Skeletal muscle tissue (tissue), 4 donors: ENCODE data around the gene SPEF1. TPM values are rescaled to one million over a fixed set of nuclear protein-coding genes. Genes with fewer than 3 reads are reported as not detected.
A peak's percentile ranks its signal among the peaks of the same experiment; 100 is the strongest.

Source experiments
- H3K27ac ChIP-seq: one replicate; pipeline ENCODE4 v1.7.0; 2013; ENCODE audit warnings: mild to moderate bottlenecking, low read depth, low read length, inconsistent platforms
- H3K27me3 ChIP-seq, 3 donors: one replicate each; pipeline ENCODE4 v1.7.0; 2013; ENCODE audit warnings: low read length in 3 of 3; ENCODE audit not compliant: control insufficient read depth in 3 of 3, insufficient read depth in 3 of 3
- H3K36me3 ChIP-seq, 3 donors: one replicate each; pipeline ENCODE4 v1.7.0; 2013; ENCODE audit warnings: low read length in 3 of 3; ENCODE audit not compliant: control insufficient read depth in 3 of 3, insufficient read depth in 3 of 3
- H3K4me1 ChIP-seq, 3 donors: one replicate each; pipeline ENCODE4 v1.7.0; 2013; ENCODE audit warnings: low read length in 3 of 3, mild to moderate bottlenecking in 3 of 3; ENCODE audit not compliant: control insufficient read depth in 3 of 3, insufficient read depth in 3 of 3
- H3K4me3 ChIP-seq, 3 donors: one replicate each; pipeline ENCODE4 v1.7.0; 2013; ENCODE audit warnings: low read length in 3 of 3
- H3K9ac ChIP-seq, 3 donors: one replicate each; pipeline ENCODE4 v1.7.0; 2013; ENCODE audit warnings: low read length in 3 of 3, mild to moderate bottlenecking in 3 of 3, moderate library complexity in 2 of 3, low read depth in 1 of 3
- H3K9me3 ChIP-seq, 3 donors: one replicate each; pipeline ENCODE4 v1.7.0; 2013; ENCODE audit warnings: low read length in 3 of 3; ENCODE audit not compliant: control insufficient read depth in 3 of 3
- total RNA-seq: library from RNA; depleted of rRNA; stranded (reverse); fragments of >200 nt; gene quantifications from one replicate; pipeline ENCODE4 v1.2.3, GENCODE V29; 2014
- donor health status: Osteomylitis.

SPEF1 gene
- total RNA-seq, 1 donor from 2014 or later = not detected

GRCh38 chr20:3751675-3752385 lies 29.4 kb downstream of the SPEF1 start:
- peaks cover 0 to 13% (median 5%) of the 10 kb centered on the region in 3 donors for H3K4me1 ChIP-seq
- H3K27me3 ChIP-seq = peaks cover 13 to 37% (median 25%) of the 10 kb centered on the region in 3 donors
- no peak overlapping the region for H3K27ac ChIP-seq
- H3K9ac ChIP-seq = no peak overlapping the region
- no peaks in the 10 kb centered on the region for H3K9me3 ChIP-seq
- H3K4me3 ChIP-seq = peak overlapping the region in 2 of 3 donors; percentile 23 to 54
- H3K36me3 ChIP-seq = peaks cover 0 to 14% (median 13%) of the 10 kb centered on the region in 3 donors

- no peak overlapping the region for H3K27ac ChIP-seq
- H3K4me3 ChIP-seq = no peak overlapping the region
- H3K9me3 ChIP-seq = no peaks in the 10 kb centered on the region
- H3K4me1 ChIP-seq = peaks cover 0 to 13% (median 5%) of the 10 kb centered on the region in 3 donors
- no peak overlapping the region for H3K9ac ChIP-seq
- peaks cover 13 to 37% (median 28%) of the 10 kb centered on the region in 3 donors for H3K27me3 ChIP-seq
- peaks cover 0 to 14% (median 13%) of the 10 kb centered on the region in 3 donors for H3K36me3 ChIP-seq
These were observed 30.0 kb downstream of the SPEF1 start for GRCh38 chr20:3751305-3751674.

- no peak overlapping the region for H3K4me3 ChIP-seq
- no peaks in the 10 kb centered on the region for H3K9me3 ChIP-seq
- H3K4me1 ChIP-seq = peaks cover 0 to 13% (median 5%) of the 10 kb centered on the region in 3 donors
- H3K27ac ChIP-seq = no peak overlapping the region
- H3K36me3 ChIP-seq = peaks cover 0 to 18% (median 12%) of the 10 kb centered on the region in 3 donors
- no peak overlapping the region for H3K9ac ChIP-seq
- H3K27me3 ChIP-seq = peaks cover 17 to 37% (median 30%) of the 10 kb centered on the region in 3 donors
These were observed 31.3 kb downstream of the SPEF1 start for GRCh38 chr20:3749689-3750531.

GRCh38 chr20:3749087-3749688 lies 32.1 kb downstream of the SPEF1 start:
- peaks cover 0 to 16% (median 13%) of the 10 kb centered on the region in 3 donors for H3K36me3 ChIP-seq
- H3K9me3 ChIP-seq = no peaks in the 10 kb centered on the region
- no peak overlapping the region for H3K9ac ChIP-seq
- peaks cover 0 to 13% (median 6%) of the 10 kb centered on the region in 3 donors for H3K4me1 ChIP-seq
- peaks cover 19 to 37% (median 30%) of the 10 kb centered on the region in 3 donors for H3K27me3 ChIP-seq
- no peak overlapping the region for H3K27ac ChIP-seq
- no peak overlapping the region for H3K4me3 ChIP-seq

GRCh38 chr20:3748073-3748472 lies 33.2 kb downstream of the SPEF1 start:
- Histone ChIP-seq H3K27me3 (peaks cover 23 to 37% (median 30%) of the 10 kb centered on the region in 3 donors), H3K36me3 (peaks cover 0 to 17% (median 16%) of the 10 kb centered on the region in 3 donors)

GRCh38 chr20:3747471-3747870 lies 33.8 kb downstream of the SPEF1 start:
- Histone ChIP-seq H3K4me3 (no peak overlapping the region), H3K9ac (no peak overlapping the region), H3K9me3 (no peaks in the 10 kb centered on the region), H3K27ac (no peak overlapping the region), H3K4me1 (peaks cover 0 to 11% (median 4%) of the 10 kb centered on the region in 3 donors), H3K36me3 (peaks cover 0 to 17% (median 16%) of the 10 kb centered on the region in 3 donors), H3K27me3 (peaks cover 23 to 37% (median 30%) of the 10 kb centered on the region in 3 donors)

More at GRCh38 chr20:3748073-3748472, 33.2 kb downstream of the SPEF1 start:
- Histone ChIP-seq H3K4me1 (peaks cover 0 to 13% (median 4%) of the 10 kb centered on the region in 3 donors), H3K9me3 (no peaks in the 10 kb centered on the region), H3K4me3 (no peak overlapping the region), H3K9ac (no peak overlapping the region), H3K27ac (no peak overlapping the region)

GRCh38 chr20:3745686-3746173 lies 35.5 kb downstream of the SPEF1 start:
- no peak overlapping the region for H3K27ac ChIP-seq
- H3K4me1 ChIP-seq = peaks cover 0 to 7% (median 4%) of the 10 kb centered on the region in 3 donors
- H3K9ac ChIP-seq = no peak overlapping the region
- no peak overlapping the region for H3K4me3 ChIP-seq
- peaks cover 0 to 17% (median 11%) of the 10 kb centered on the region in 3 donors for H3K36me3 ChIP-seq
- H3K9me3 ChIP-seq = no peaks in the 10 kb centered on the region
- H3K27me3 ChIP-seq = peaks cover 23 to 30% (median 27%) of the 10 kb centered on the region in 3 donors

GRCh38 chr20:3744806-3745685 lies 36.2 kb downstream of the SPEF1 start:
- Histone ChIP-seq H3K27ac (no peak overlapping the region), H3K27me3 (peaks cover 17 to 26% (median 24%) of the 10 kb centered on the region in 3 donors), H3K9ac (no peak overlapping the region), H3K4me3 (no peak overlapping the region), H3K4me1 (peaks cover 5 to 11% (median 8%) of the 10 kb centered on the region in 3 donors), H3K36me3 (peaks cover 0 to 17% (median 8%) of the 10 kb centered on the region in 3 donors), H3K9me3 (no peaks in the 10 kb centered on the region)

GRCh38 chr20:3744037-3744436 lies 37.2 kb downstream of the SPEF1 start:
- H3K27ac ChIP-seq = no peak overlapping the region
- H3K36me3 ChIP-seq = peaks cover 0 to 17% (median 8%) of the 10 kb centered on the region in 3 donors
- H3K9me3 ChIP-seq = no peaks in the 10 kb centered on the region
- peaks cover 14 to 16% (median 16%) of the 10 kb centered on the region in 3 donors for H3K27me3 ChIP-seq
- H3K4me1 ChIP-seq = peaks cover 11 to 18% (median 13%) of the 10 kb centered on the region in 3 donors
- no peak overlapping the region for H3K9ac ChIP-seq
- no peak overlapping the region for H3K4me3 ChIP-seq
